ENCODE data around the gene PGAP6.

GRCh38 chr16:427250-427649, 45.5 kb upstream of the PGAP6 start:
- TF ChIP-seq CTCF (IDR thresholded peaks at IDR 0.05) = no peak
- TF ChIP-seq POLR2A (IDR thresholded peaks at IDR 0.05; ENCODE audit: low read depth) = no peak
- TF ChIP-seq POLR2AphosphoS5 (IDR thresholded peaks at IDR 0.05) = no peak
- no peak for TF ChIP-seq EP300 (IDR thresholded peaks at IDR 0.05)

Measured in esophagus muscularis mucosa (tissue), 4 donors.